ENCODE results near the gene TARDBP. TPM values are rescaled to one million over a fixed set of nuclear protein-coding genes. Genes with fewer than 3 reads are reported as not detected.

TARDBP gene
- total and polyA plus RNA-seq, 9 of the 15 experiments (the other 6 are each of a cell fraction or from before 2014, with no cell fraction given): 122 to 515 (median 243) TPM

GRCh38 chr1:11045428-11046269, 33.2 kb downstream of the TARDBP start:
- Histone ChIP-seq H3K4me1 (replicated peaks in 1 of 2; ENCODE audit: control insufficient read depth in 2 of 2, insufficient read depth in 2 of 2, low read length in 2 of 2) (peaks cover 0 to 26% of the 10 kb centered on the region in 2 experiments; a peak in 2 of 5 replicates), H3K36me3 (ENCODE audit: control insufficient read depth, insufficient read depth, low read length) (no peaks in the 10 kb centered on the region), H3K4me2 (ENCODE audit: insufficient read depth, low read length) (no peak overlapping the region), H3K79me2 (ENCODE audit: control insufficient read depth, insufficient read depth, low read length) (no peaks in the 10 kb centered on the region), H2AFZ (ENCODE audit: low read depth, low read length) (no peak overlapping the region), H3K9me3 (replicated peaks; ENCODE audit: control insufficient read depth, insufficient read depth, low read depth, low read length) (no peaks in the 10 kb centered on the region), H4K20me1 (replicated peaks; ENCODE audit: control insufficient read depth, insufficient read depth, low read length) (no peaks in the 10 kb centered on the region), H3K27me3 (ENCODE audit: control insufficient read depth in 2 of 2, insufficient read depth in 2 of 2, low read length in 2 of 2) (peaks cover 0 to 5% of the 10 kb centered on the region in 2 experiments; a peak in 1 of 5 replicates), H3K4me3 (no peak overlapping the region), H3K9ac (ENCODE audit: insufficient read depth in 1 of 2, low read depth in 2 of 2, low read length in 2 of 2) (peak overlapping the region in 1 of 2 experiments; percentile 68; a peak in 1 of 4 replicates), H3K27ac (ENCODE audit: extremely low read depth, low read depth, low read length) (no peak overlapping the region), H3K9me1 (ENCODE audit: control insufficient read depth, insufficient read depth, low read length) (no peaks in the 10 kb centered on the region)
- ChIA-PET POLR2A (interaction anchor here (0.6 to 1.3 kb wide), 3 partner anchors 8 to 329 kb away, joined by 4 to 5 read pairs (median 4); partner anchors contain the start of gene SRM), CTCF (ENCODE audit: low intra/inter-chr PET ratio) (no interaction called here)
- FAIRE-seq (peak; percentile 79), DNase-seq (ENCODE audit: extremely low read depth in 1 of 4, low spot score in 3 of 4) (peak; percentile 55 to 72 (median 67)), ATAC-seq (peak; percentile 87)
- BruUV-seq (replicated peaks): no TSS peak
- 33% methylated on average over 32 of the region's 32 CpGs for WGBS (ENCODE audit: insufficient coverage, low coverage, missing lambda C conversion rate)
- intact Hi-C loops (cut with micrococcal nuclease): no loop called here
- in situ Hi-C loops (cut with MboI): loop anchor here (5.0 kb wide), 1 partner anchor 672 kb away; no protein-coding TSS in a partner anchor
- TF ChIP-seq ZNF766 (CRISPR knock-in tag; conservative IDR thresholded peaks at IDR 0.05) (no peak), KAT8 (IDR thresholded peaks at IDR 0.05; ENCODE audit: low read depth) (no peak), PKNOX1 (IDR thresholded peaks at IDR 0.05) (peak; percentile 97), ZBED1 (IDR thresholded peaks at IDR 0.05) (no peak), CHD1 (IDR thresholded peaks at IDR 0.05; ENCODE audit: low read length) (no peak), CREBBP (IDR thresholded peaks at IDR 0.05; ENCODE audit: low read depth, low read length) (no peak), MXI1 (IDR thresholded peaks at IDR 0.05; ENCODE audit: low read depth, low read length) (no peak), MEIS2 (IDR thresholded peaks at IDR 0.05; ENCODE audit: partially characterized antibody) (peak; percentile 80), TEAD4 (IDR thresholded peaks at IDR 0.05; ENCODE audit: low read length) (no peak), TEAD4 (CRISPR knock-in tag; IDR thresholded peaks at IDR 0.05; ENCODE audit: borderline replicate concordance) (0 out of 2 replicates have a peak, but pooled peaks have one; percentile 32), BRCA1 (IDR thresholded peaks at IDR 0.05) (no peak), BRCA1 (CRISPR knock-in tag; IDR thresholded peaks at IDR 0.05) (no peak), MXD1 (CRISPR knock-in tag; IDR thresholded peaks at IDR 0.05; ENCODE audit: borderline replicate concordance, poor library complexity, severe bottlenecking) (no peak), ZNF511 (CRISPR knock-in tag; IDR thresholded peaks at IDR 0.05) (no peak), RB1 (IDR thresholded peaks at IDR 0.05; ENCODE audit: low read depth) (no peak), ZNF583 (CRISPR knock-in tag; IDR thresholded peaks at IDR 0.05) (no peak), CLOCK (CRISPR knock-in tag; IDR thresholded peaks at IDR 0.05; ENCODE audit: borderline replicate concordance) (no peak), MYC (IDR thresholded peaks at IDR 0.05; ENCODE audit: low read depth, low read length) (no peak), MYC (CRISPR knock-in tag; IDR thresholded peaks at IDR 0.05; ENCODE audit: borderline replicate concordance, low read depth) (no peak)

All from K562 (cell line).